Measurements from ENCODE around the gene LSM14A. TPM values are rescaled to one million over a fixed set of nuclear protein-coding genes. Genes with fewer than 3 reads are reported as not detected.

The LSM14A gene
- total RNA-seq, 1 experiment from 2014 or later = 161 TPM

DNA sequence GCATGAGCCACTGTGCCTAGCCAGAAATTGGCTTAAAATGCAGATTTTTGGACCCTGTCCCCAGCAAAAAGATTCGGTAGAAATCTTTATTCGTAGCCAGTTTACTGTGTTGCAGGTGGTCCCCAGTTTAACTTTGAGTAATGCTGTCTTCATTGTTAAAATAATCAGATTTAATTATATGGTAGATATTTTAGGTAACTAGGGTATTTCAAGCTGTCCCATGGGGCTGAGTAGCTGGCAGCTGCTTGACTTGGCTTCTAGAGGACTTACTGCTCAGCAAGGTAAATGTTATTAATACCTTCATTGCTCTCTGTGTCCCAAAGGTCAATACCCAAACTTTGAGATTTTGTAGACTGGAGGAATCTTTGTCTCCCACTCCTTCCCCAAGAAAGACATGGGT is 21.1 kb downstream of the LSM14A start:
- ChIA-PET POLR2A (no interaction called here), CTCF (no interaction called here)
- Mint-ChIP-seq H3K9me3 (0 out of 2 replicates have a peak, but pooled peaks cover 4% of the 10 kb centered on the region), H3K4me1 (peaks cover 29% of the 10 kb centered on the region), H3K36me3 (peaks cover 37% of the 10 kb centered on the region), H3K27me3 (ENCODE audit: low read depth) (no peaks in the 10 kb centered on the region), H3K4me3 (no peak overlapping the region), H3K27ac (0 out of 2 replicates have a peak overlapping the region, but pooled peaks have one; percentile 19)
- no peak for DNase-seq (ENCODE audit: low spot score)
- ATAC-seq = no peak
- TF ChIP-seq CREB1 (CRISPR knock-in tag; IDR thresholded peaks at IDR 0.05) (no peak), FOXJ3 (CRISPR knock-in tag; IDR thresholded peaks at IDR 0.05; ENCODE audit: borderline replicate concordance) (no peak), ZNF396 (CRISPR knock-in tag; IDR thresholded peaks at IDR 0.05; ENCODE audit: borderline replicate concordance) (no peak), ZNF416 (CRISPR knock-in tag; IDR thresholded peaks at IDR 0.05) (no peak), GTF2I (CRISPR knock-in tag; conservative IDR thresholded peaks at IDR 0.05) (no peak), CREM (CRISPR knock-in tag; IDR thresholded peaks at IDR 0.05) (no peak), NR2C2 (CRISPR knock-in tag; IDR thresholded peaks at IDR 0.05) (no peak), EMX1 (CRISPR knock-in tag; IDR thresholded peaks at IDR 0.05) (no peak)
- TF ChIP-seq, protein P1, sequence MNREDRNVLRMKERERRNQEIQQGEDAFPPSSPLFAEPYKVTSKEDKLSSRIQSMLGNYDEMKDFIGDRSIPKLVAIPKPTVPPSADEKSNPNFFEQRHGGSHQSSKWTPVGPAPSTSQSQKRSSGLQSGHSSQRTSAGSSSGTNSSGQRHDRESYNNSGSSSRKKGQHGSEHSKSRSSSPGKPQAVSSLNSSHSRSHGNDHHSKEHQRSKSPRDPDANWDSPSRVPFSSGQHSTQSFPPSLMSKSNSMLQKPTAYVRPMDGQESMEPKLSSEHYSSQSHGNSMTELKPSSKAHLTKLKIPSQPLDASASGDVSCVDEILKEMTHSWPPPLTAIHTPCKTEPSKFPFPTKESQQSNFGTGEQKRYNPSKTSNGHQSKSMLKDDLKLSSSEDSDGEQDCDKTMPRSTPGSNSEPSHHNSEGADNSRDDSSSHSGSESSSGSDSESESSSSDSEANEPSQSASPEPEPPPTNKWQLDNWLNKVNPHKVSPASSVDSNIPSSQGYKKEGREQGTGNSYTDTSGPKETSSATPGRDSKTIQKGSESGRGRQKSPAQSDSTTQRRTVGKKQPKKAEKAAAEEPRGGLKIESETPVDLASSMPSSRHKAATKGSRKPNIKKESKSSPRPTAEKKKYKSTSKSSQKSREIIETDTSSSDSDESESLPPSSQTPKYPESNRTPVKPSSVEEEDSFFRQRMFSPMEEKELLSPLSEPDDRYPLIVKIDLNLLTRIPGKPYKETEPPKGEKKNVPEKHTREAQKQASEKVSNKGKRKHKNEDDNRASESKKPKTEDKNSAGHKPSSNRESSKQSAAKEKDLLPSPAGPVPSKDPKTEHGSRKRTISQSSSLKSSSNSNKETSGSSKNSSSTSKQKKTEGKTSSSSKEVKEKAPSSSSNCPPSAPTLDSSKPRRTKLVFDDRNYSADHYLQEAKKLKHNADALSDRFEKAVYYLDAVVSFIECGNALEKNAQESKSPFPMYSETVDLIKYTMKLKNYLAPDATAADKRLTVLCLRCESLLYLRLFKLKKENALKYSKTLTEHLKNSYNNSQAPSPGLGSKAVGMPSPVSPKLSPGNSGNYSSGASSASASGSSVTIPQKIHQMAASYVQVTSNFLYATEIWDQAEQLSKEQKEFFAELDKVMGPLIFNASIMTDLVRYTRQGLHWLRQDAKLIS (CRISPR knock-in tag; IDR thresholded peaks at IDR 0.05; ENCODE audit: borderline replicate concordance) = no peak

DNA sequence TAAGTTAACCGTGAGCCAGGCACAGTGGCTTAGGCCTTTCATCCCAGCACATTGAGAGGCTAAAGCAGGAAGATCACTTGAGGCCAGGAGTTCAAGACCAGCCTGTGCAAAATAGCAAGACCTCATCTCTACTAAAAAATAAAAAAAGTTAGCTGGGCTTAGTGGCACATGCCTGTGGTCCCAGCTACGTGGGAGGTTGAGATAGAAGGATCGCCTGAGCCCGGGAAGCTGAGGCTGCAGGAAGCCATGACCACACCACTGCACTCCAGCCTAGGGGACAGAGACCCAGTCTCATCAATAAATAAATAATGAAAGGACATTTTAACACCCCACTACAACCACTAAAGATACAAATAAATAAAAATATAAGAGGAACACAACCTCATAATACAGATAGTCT is 21.6 kb downstream of the LSM14A start:
- ChIA-PET POLR2A (no interaction called here), CTCF (no interaction called here)
- H3K27me3 Mint-ChIP-seq (ENCODE audit: low read depth) = no peaks in the 10 kb centered on the region
- peaks cover 37% of the 10 kb centered on the region for H3K36me3 Mint-ChIP-seq
- H3K27ac Mint-ChIP-seq = 0 out of 2 replicates have a peak overlapping the region, but pooled peaks have one; percentile 19
- H3K4me3 Mint-ChIP-seq = no peak overlapping the region
- DNase-seq (ENCODE audit: low spot score) (no peak), ATAC-seq (no peak)
- peaks cover 26% of the 10 kb centered on the region for H3K4me1 Mint-ChIP-seq
- H3K9me3 Mint-ChIP-seq = 0 out of 2 replicates have a peak, but pooled peaks cover 4% of the 10 kb centered on the region
- TF ChIP-seq, protein P2, sequence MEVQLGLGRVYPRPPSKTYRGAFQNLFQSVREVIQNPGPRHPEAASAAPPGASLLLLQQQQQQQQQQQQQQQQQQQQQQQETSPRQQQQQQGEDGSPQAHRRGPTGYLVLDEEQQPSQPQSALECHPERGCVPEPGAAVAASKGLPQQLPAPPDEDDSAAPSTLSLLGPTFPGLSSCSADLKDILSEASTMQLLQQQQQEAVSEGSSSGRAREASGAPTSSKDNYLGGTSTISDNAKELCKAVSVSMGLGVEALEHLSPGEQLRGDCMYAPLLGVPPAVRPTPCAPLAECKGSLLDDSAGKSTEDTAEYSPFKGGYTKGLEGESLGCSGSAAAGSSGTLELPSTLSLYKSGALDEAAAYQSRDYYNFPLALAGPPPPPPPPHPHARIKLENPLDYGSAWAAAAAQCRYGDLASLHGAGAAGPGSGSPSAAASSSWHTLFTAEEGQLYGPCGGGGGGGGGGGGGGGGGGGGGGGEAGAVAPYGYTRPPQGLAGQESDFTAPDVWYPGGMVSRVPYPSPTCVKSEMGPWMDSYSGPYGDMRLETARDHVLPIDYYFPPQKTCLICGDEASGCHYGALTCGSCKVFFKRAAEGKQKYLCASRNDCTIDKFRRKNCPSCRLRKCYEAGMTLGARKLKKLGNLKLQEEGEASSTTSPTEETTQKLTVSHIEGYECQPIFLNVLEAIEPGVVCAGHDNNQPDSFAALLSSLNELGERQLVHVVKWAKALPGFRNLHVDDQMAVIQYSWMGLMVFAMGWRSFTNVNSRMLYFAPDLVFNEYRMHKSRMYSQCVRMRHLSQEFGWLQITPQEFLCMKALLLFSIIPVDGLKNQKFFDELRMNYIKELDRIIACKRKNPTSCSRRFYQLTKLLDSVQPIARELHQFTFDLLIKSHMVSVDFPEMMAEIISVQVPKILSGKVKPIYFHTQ (CRISPR knock-in tag; IDR thresholded peaks at IDR 0.05) = no peak
- TF ChIP-seq, protein P3, sequence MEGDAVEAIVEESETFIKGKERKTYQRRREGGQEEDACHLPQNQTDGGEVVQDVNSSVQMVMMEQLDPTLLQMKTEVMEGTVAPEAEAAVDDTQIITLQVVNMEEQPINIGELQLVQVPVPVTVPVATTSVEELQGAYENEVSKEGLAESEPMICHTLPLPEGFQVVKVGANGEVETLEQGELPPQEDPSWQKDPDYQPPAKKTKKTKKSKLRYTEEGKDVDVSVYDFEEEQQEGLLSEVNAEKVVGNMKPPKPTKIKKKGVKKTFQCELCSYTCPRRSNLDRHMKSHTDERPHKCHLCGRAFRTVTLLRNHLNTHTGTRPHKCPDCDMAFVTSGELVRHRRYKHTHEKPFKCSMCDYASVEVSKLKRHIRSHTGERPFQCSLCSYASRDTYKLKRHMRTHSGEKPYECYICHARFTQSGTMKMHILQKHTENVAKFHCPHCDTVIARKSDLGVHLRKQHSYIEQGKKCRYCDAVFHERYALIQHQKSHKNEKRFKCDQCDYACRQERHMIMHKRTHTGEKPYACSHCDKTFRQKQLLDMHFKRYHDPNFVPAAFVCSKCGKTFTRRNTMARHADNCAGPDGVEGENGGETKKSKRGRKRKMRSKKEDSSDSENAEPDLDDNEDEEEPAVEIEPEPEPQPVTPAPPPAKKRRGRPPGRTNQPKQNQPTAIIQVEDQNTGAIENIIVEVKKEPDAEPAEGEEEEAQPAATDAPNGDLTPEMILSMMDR (IDR thresholded peaks at IDR 0.05) = no peak
- no peak for TF ChIP-seq FOXK1 (CRISPR knock-in tag; IDR thresholded peaks at IDR 0.05)
- TF ChIP-seq, protein P4, sequence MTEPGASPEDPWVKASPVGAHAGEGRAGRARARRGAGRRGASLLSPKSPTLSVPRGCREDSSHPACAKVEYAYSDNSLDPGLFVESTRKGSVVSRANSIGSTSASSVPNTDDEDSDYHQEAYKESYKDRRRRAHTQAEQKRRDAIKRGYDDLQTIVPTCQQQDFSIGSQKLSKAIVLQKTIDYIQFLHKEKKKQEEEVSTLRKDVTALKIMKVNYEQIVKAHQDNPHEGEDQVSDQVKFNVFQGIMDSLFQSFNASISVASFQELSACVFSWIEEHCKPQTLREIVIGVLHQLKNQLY (CRISPR knock-in tag; IDR thresholded peaks at IDR 0.05) = no peak
- TF ChIP-seq, protein P5, sequence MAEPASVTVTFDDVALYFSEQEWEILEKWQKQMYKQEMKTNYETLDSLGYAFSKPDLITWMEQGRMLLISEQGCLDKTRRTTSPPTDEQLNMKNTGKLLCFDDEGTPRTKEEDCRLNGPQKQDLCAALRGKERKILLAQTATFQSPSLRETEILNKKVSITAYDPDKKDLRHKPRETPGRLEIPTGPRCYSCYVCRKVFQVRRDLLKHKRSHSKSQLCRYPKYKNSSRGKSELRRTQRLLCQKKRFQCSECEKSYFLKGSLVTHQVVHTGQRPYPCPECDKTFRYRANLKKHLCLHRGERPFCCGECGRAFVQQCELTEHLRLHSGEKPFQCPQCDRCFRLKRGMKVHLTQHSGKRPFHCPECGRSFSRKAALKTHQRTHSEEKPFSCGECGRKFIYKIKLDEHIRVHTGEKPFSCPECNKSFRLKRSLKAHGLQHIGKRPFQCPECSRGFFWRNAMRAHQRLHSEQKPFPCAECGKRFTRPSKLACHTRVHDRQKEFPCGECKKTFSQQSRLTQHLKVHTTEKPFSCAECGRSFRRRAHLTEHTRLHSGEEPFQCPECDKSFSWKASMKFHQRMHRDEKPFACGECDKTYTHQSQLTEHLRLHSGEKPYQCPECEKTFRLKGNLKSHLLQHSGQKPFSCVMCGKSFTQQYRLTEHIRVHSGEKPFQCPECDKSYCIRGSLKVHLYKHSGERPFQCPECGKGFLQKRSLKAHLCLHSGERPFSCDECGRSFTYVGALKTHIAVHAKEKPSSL (CRISPR knock-in tag; conservative IDR thresholded peaks at IDR 0.05) = no peak
- TF ChIP-seq ZNF232 (CRISPR knock-in tag; IDR thresholded peaks at IDR 0.05) = no peak
- TF ChIP-seq NR2C2 (CRISPR knock-in tag; IDR thresholded peaks at IDR 0.05) = no peak
- no peak for TF ChIP-seq CREB1 (CRISPR knock-in tag; IDR thresholded peaks at IDR 0.05)
- no peak for TF ChIP-seq ZNF317 (CRISPR knock-in tag; IDR thresholded peaks at IDR 0.05; ENCODE audit: borderline replicate concordance, low read depth)
- no peak for TF ChIP-seq ZNF263 (CRISPR knock-in tag; IDR thresholded peaks at IDR 0.05; ENCODE audit: low read depth)
- no peak for TF ChIP-seq SMAD4 (CRISPR knock-in tag; IDR thresholded peaks at IDR 0.05)
- TF ChIP-seq, protein P6, sequence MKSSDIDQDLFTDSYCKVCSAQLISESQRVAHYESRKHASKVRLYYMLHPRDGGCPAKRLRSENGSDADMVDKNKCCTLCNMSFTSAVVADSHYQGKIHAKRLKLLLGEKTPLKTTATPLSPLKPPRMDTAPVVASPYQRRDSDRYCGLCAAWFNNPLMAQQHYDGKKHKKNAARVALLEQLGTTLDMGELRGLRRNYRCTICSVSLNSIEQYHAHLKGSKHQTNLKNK (CRISPR knock-in tag; IDR thresholded peaks at IDR 0.05) = no peak
- TF ChIP-seq, protein P7, sequence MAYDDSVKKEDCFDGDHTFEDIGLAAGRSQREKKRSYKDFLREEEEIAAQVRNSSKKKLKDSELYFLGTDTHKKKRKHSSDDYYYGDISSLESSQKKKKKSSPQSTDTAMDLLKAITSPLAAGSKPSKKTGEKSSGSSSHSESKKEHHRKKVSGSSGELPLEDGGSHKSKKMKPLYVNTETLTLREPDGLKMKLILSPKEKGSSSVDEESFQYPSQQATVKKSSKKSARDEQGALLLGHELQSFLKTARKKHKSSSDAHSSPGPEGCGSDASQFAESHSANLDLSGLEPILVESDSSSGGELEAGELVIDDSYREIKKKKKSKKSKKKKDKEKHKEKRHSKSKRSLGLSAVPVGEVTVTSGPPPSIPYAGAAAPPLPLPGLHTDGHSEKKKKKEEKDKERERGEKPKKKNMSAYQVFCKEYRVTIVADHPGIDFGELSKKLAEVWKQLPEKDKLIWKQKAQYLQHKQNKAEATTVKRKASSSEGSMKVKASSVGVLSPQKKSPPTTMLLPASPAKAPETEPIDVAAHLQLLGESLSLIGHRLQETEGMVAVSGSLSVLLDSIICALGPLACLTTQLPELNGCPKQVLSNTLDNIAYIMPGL (CRISPR knock-in tag; IDR thresholded peaks at IDR 0.05) = no peak
- TF ChIP-seq, protein P8, sequence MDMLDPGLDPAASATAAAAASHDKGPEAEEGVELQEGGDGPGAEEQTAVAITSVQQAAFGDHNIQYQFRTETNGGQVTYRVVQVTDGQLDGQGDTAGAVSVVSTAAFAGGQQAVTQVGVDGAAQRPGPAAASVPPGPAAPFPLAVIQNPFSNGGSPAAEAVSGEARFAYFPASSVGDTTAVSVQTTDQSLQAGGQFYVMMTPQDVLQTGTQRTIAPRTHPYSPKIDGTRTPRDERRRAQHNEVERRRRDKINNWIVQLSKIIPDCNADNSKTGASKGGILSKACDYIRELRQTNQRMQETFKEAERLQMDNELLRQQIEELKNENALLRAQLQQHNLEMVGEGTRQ (CRISPR knock-in tag; IDR thresholded peaks at IDR 0.05) = no peak
- no peak for TF ChIP-seq EMX1 (CRISPR knock-in tag; IDR thresholded peaks at IDR 0.05)
